HTERT RPE-1 (cell line): Measurements from ENCODE around the gene TM4SF20.

Experiments
- in situ Hi-C: fragments of 300-500 bp; cut with MboI; formaldehyde crosslinking; loops from 4 replicates; pipeline ENCODE4 v1.14.3; 2020; ENCODE audit warnings: low sequenced_read_pairs

TM4SF20 gene

GRCh38 chr2:227322530-227323205 is 56.4 kb downstream of the TM4SF20 start:
- in situ Hi-C loops, result no loop called here

GRCh38 chr2:227320305-227321094 is 58.6 kb downstream of the TM4SF20 start:
- in situ Hi-C loops, result no loop called here

- in situ Hi-C loops, result no loop called here
Measured at GRCh38 chr2:227317834-227318233, 61.3 kb downstream of the TM4SF20 start.

- in situ Hi-C loops, result no loop called here
Measured at GRCh38 chr2:227313310-227313709, 65.8 kb downstream of the TM4SF20 start.

GRCh38 chr2:227312579-227312978 is 66.5 kb downstream of the TM4SF20 start:
- in situ Hi-C loops, result no loop called here
